Testis (tissue), 2 donors: ENCODE measurements around the gene INPP1.

Source experiments
- CTCF ChIP-seq, 3 experiments: fragments of 450-650 bp in 2 of 3; fragments of 200-600 bp in 1 of 3; sonication (generic) in 1 of 3; IDR thresholded peaks; one replicate each; pipeline ENCODE4 v1.5.1; 2016 to 2019; ENCODE audit warnings: antibody characterized with exemption in 3 of 3, mild to moderate bottlenecking in 2 of 3, moderate library complexity in 1 of 3
- POLR2A ChIP-seq: fragments of 450-650 bp; IDR thresholded peaks from one replicate; pipeline ENCODE4 v1.6.1; 2017; ENCODE audit warnings: antibody characterized with exemption, mild to moderate bottlenecking, moderate library complexity

- TF ChIP-seq CTCF (IDR thresholded peaks at IDR 0.05) (no peak), POLR2A (no peak)
Measured at GRCh38 chr2:190315273-190315672, 28.1 kb upstream of the INPP1 start.
